ENCODE data around the gene SYNDIG1. TPM values are rescaled to one million over a fixed set of nuclear protein-coding genes. Genes with fewer than 3 reads are reported as not detected.

The SYNDIG1 gene
- polyA plus RNA-seq, 2 of the 4 experiments (the other 2 are of a cell fraction), result 0.96 to 2.6 TPM

GRCh38 chr20:24615353-24615752 is 145.9 kb downstream of the SYNDIG1 start:
- 61% methylated on average over 8 of the region's 8 CpGs for WGBS (ENCODE audit: missing lambda C conversion rate)
- Histone ChIP-seq H3K27ac (no peak overlapping the region), H3K4me2 (no peak overlapping the region), H3K4me3 (no peak overlapping the region), H3K4me1 (peaks cover 5% of the 10 kb centered on the region; the same call in 1 of the 3 replicates), H3K9me3 (no peaks in the 10 kb centered on the region)
- TF ChIP-seq EP300 (IDR thresholded peaks at IDR 0.05), result no peak
- no peak for TF ChIP-seq BCL3 (IDR thresholded peaks at IDR 0.05)
- no peak for TF ChIP-seq BHLHE40 (IDR thresholded peaks at IDR 0.05; ENCODE audit: low read depth, low read length)
- no peak for TF ChIP-seq MAZ (IDR thresholded peaks at IDR 0.05; ENCODE audit: borderline replicate concordance, low read depth, low read length)
- no peak for TF ChIP-seq RCOR1 (IDR thresholded peaks at IDR 0.05; ENCODE audit: low read depth, low read length)
- no peak for TF ChIP-seq KDM1A (IDR thresholded peaks at IDR 0.05; ENCODE audit: low read depth)
- no peak for TF ChIP-seq HOXB5 (CRISPR knock-in tag; IDR thresholded peaks at IDR 0.05)
- TF ChIP-seq, protein P1, sequence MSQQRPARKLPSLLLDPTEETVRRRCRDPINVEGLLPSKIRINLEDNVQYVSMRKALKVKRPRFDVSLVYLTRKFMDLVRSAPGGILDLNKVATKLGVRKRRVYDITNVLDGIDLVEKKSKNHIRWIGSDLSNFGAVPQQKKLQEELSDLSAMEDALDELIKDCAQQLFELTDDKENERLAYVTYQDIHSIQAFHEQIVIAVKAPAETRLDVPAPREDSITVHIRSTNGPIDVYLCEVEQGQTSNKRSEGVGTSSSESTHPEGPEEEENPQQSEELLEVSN (IDR thresholded peaks at IDR 0.05; ENCODE audit: borderline replicate concordance, low read depth), result no peak
- no peak for TF ChIP-seq KDM5A (IDR thresholded peaks at IDR 0.05)
- TF ChIP-seq CEBPB (IDR thresholded peaks at IDR 0.05), result no peak
- TF ChIP-seq HOXB13 (CRISPR knock-in tag; IDR thresholded peaks at IDR 0.05; ENCODE audit: low read depth), result no peak
- no peak for TF ChIP-seq ZSCAN20 (CRISPR knock-in tag; IDR thresholded peaks at IDR 0.05)
- no peak for TF ChIP-seq CBX2 (IDR thresholded peaks at IDR 0.05; ENCODE audit: borderline replicate concordance, low read depth)
- TF ChIP-seq, protein P2, sequence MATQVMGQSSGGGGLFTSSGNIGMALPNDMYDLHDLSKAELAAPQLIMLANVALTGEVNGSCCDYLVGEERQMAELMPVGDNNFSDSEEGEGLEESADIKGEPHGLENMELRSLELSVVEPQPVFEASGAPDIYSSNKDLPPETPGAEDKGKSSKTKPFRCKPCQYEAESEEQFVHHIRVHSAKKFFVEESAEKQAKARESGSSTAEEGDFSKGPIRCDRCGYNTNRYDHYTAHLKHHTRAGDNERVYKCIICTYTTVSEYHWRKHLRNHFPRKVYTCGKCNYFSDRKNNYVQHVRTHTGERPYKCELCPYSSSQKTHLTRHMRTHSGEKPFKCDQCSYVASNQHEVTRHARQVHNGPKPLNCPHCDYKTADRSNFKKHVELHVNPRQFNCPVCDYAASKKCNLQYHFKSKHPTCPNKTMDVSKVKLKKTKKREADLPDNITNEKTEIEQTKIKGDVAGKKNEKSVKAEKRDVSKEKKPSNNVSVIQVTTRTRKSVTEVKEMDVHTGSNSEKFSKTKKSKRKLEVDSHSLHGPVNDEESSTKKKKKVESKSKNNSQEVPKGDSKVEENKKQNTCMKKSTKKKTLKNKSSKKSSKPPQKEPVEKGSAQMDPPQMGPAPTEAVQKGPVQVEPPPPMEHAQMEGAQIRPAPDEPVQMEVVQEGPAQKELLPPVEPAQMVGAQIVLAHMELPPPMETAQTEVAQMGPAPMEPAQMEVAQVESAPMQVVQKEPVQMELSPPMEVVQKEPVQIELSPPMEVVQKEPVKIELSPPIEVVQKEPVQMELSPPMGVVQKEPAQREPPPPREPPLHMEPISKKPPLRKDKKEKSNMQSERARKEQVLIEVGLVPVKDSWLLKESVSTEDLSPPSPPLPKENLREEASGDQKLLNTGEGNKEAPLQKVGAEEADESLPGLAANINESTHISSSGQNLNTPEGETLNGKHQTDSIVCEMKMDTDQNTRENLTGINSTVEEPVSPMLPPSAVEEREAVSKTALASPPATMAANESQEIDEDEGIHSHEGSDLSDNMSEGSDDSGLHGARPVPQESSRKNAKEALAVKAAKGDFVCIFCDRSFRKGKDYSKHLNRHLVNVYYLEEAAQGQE (IDR thresholded peaks at IDR 0.05), result no peak
- no peak for TF ChIP-seq MAFK (IDR thresholded peaks at IDR 0.05; ENCODE audit: partially characterized antibody)
- FAIRE-seq (no peak), DNase-seq (ENCODE audit: low read depth in 1 of 2, low spot score in 1 of 2) (no peak), ATAC-seq (no peak)
- CTCF ChIA-PET, result interaction anchor here (1.7 kb wide), 1 partner anchor 21 kb away, joined by 3 read pairs; no protein-coding TSS in a partner anchor
- POLR2A ChIA-PET, result no interaction called here

- DNase-seq (ENCODE audit: low read depth in 1 of 2, low spot score in 1 of 2), result no peak
- Histone ChIP-seq H3K27ac (no peak overlapping the region), H3K9me3 (no peaks in the 10 kb centered on the region), H3K4me3 (no peak overlapping the region), H3K4me1 (peaks cover 6% of the 10 kb centered on the region; the same call in 1 of the 3 replicates), H3K4me2 (no peak overlapping the region)
- WGBS (ENCODE audit: missing lambda C conversion rate), result 83% methylated on average over 16 of the region's 19 CpGs
- POLR2A ChIA-PET, result no interaction called here
- CTCF ChIA-PET, result interaction anchor here (1.0 to 3.0 kb wide), 5 partner anchors 8 to 42 kb away, joined by 3 to 8 read pairs (median 3); no protein-coding TSS in a partner anchor
- FAIRE-seq, result no peak
- no peak; a peak in 1 of 6 replicates for ATAC-seq
- no peak for TF ChIP-seq USF2 (IDR thresholded peaks at IDR 0.05)
- TF ChIP-seq CHD4 (IDR thresholded peaks at IDR 0.05; ENCODE audit: borderline replicate concordance), result no peak
- no peak for TF ChIP-seq HDAC2 (IDR thresholded peaks at IDR 0.05)
- TF ChIP-seq GATA3 (IDR thresholded peaks at IDR 0.05; ENCODE audit: borderline replicate concordance), result no peak
- TF ChIP-seq RNF2 (IDR thresholded peaks at IDR 0.05; ENCODE audit: borderline replicate concordance, low read depth), result no peak
- no peak for TF ChIP-seq MAX (IDR thresholded peaks at IDR 0.05)
- TF ChIP-seq NFE2L2 (conservative IDR thresholded peaks at IDR 0.05; ENCODE audit: low read length), result no peak
- no peak for TF ChIP-seq JUN (IDR thresholded peaks at IDR 0.05)
- TF ChIP-seq, protein P3, sequence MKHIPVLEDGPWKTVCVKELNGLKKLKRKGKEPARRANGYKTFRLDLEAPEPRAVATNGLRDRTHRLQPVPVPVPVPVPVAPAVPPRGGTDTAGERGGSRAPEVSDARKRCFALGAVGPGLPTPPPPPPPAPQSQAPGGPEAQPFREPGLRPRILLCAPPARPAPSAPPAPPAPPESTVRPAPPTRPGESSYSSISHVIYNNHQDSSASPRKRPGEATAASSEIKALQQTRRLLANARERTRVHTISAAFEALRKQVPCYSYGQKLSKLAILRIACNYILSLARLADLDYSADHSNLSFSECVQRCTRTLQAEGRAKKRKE (CRISPR knock-in tag; IDR thresholded peaks at IDR 0.05; ENCODE audit: low read depth), result no peak
- TF ChIP-seq EHF (CRISPR knock-in tag; IDR thresholded peaks at IDR 0.05), result no peak
- no peak for TF ChIP-seq RARB (CRISPR knock-in tag; IDR thresholded peaks at IDR 0.05)
- no peak for TF ChIP-seq FOXS1 (CRISPR knock-in tag; IDR thresholded peaks at IDR 0.05)
- no peak for TF ChIP-seq ELK1 (IDR thresholded peaks at IDR 0.05; ENCODE audit: low read depth, low read length)
- no peak for TF ChIP-seq CEBPB (IDR thresholded peaks at IDR 0.05)
- TF ChIP-seq RAD21 (conservative IDR thresholded peaks at IDR 0.05 in 1 of 2, IDR thresholded peaks at IDR 0.05 in 1 of 2), result no peak
Observed at GRCh38 chr20:24616258-24617079, 147.0 kb downstream of the SYNDIG1 start.
